H1 (cell line): ENCODE data around the gene ATP11A. TPM values are rescaled to one million over a fixed set of nuclear protein-coding genes. Genes with fewer than 3 reads are reported as not detected.

Experiments used
- CBX5 ChIP-seq: fragments of 300-800, 300-1000 bp; sonication (generic); IDR thresholded peaks from 2 replicates; pipeline ENCODE4 v1.7.1; 2016; ENCODE audit warnings: antibody characterized with exemption, low read length, low read depth
- CHD1 ChIP-seq: IDR thresholded peaks from 2 replicates; pipeline ENCODE4 v1.6.1; 2012; ENCODE audit warnings: low read depth, low read length, improper control_type of control experiment
- CHD7 ChIP-seq: fragments of 300-600 bp; sonication (generic); IDR thresholded peaks from 2 replicates; pipeline ENCODE4 v1.7.1; 2012; ENCODE audit warnings: low read length, moderate library complexity, mild to moderate bottlenecking, inconsistent platforms; ENCODE audit not compliant: insufficient replicate concordance
- JUND ChIP-seq: IDR thresholded peaks from 2 replicates; pipeline ENCODE4 v1.6.1; 2011; ENCODE audit warnings: mild to moderate bottlenecking, improper control_type of control experiment, low read length
- KDM4A ChIP-seq: IDR thresholded peaks from one replicate; pipeline ENCODE4 v1.7.1; 2012; ENCODE audit warnings: low read depth, mild to moderate bottlenecking, moderate library complexity, low read length, inconsistent platforms; ENCODE audit not compliant: severe bottlenecking
- POU5F1 ChIP-seq: IDR thresholded peaks from 2 replicates; pipeline ENCODE4 v1.6.1; 2011; ENCODE audit warnings: low read depth, mild to moderate bottlenecking, low read length, moderate library complexity
- RXRA ChIP-seq: IDR thresholded peaks from 2 replicates; pipeline ENCODE4 v1.6.1; 2011; ENCODE audit warnings: low read depth, mild to moderate bottlenecking, low read length, moderate library complexity; ENCODE audit not compliant: insufficient read depth
- SRF ChIP-seq: IDR thresholded peaks from 2 replicates; pipeline ENCODE4 v1.6.1; 2011; ENCODE audit warnings: mild to moderate bottlenecking, low read depth, low read length, moderate library complexity
- TAF1 ChIP-seq: IDR thresholded peaks from 2 replicates; pipeline ENCODE4 v1.6.1; 2011; ENCODE audit warnings: mild to moderate bottlenecking, low read depth, low read length
- ZNF274 ChIP-seq: IDR thresholded peaks from 2 replicates; pipeline ENCODE4 v1.7.0; 2012; ENCODE audit warnings: low read length, borderline replicate concordance; ENCODE audit errors: extremely low read depth
- polyA plus RNA-seq, 7 experiments: library from polyadenylated mRNA; depleted of rRNA in 3 of 7; stranded (reverse) in 5 of 7; unstranded in 2 of 7; fragments of >200 nt in 5 of 7; fragments of 200-250 nt in 2 of 7; gene quantifications; 1 replicate in 5 of 7; 2 replicates in 1 of 7; 4 replicates in 1 of 7; pipeline versions ENCODE4 v1.2.1 to v1.2.3, GENCODE V29; 2011 to 2013; ENCODE audit warnings: missing spikeins in 2 of 7, mixed read lengths in 2 of 7
- total RNA-seq: library from RNA; stranded (reverse); fragmentation: NEBNext Ultra II Directional; extraction: Animal tissue kit (Norgen Biotek cat#: 25700); gene quantifications from 2 replicates; pipeline ENCODE4 v1.2.1, GENCODE V29; 2021

ATP11A gene
- total and polyA plus RNA-seq, 2 of the 8 experiments (the other 6 are each of a cell fraction or from before 2014, with no cell fraction given), result 28.8 to 72.9 TPM

GRCh38 chr13:112824429-112824828 lies 134.6 kb downstream of the ATP11A start (continued):
- no peak for TF ChIP-seq CHD7
- no peak for TF ChIP-seq SRF
- TF ChIP-seq ZNF274, result no peak
- no peak for TF ChIP-seq CBX5
- no peak for TF ChIP-seq KDM4A
- TF ChIP-seq CHD1, result no peak
- no peak for TF ChIP-seq RXRA
- TF ChIP-seq JUND, result no peak
- TF ChIP-seq TAF1, result no peak
- TF ChIP-seq POU5F1, result no peak
